HCT116 (cell line): ENCODE measurements around the gene EEA1. TPM values are rescaled to one million over a fixed set of nuclear protein-coding genes. Genes with fewer than 3 reads are reported as not detected.
A peak's percentile ranks its signal among the peaks of the same experiment; 100 is the strongest.

Experiments
- ATAC-seq: fragments of 200-7000 bp; cut with Tn5 transposase; 2 replicates; pipeline ENCODE4 v1.9.1; 2020; ENCODE audit warnings: mild to moderate bottlenecking, moderate library complexity
- BruUV-seq: library from RNA; stranded (reverse); fragments of 400-500 nt; replicated peaks from 2 replicates; lab custom pipeline; 2021; lab: Mats Ljungman, UMichigan
- CTCF ChIA-PET: fragments of 300-600 bp; sonication (Branson Sonifier 250); formaldehyde crosslinking; loops from one replicate; lab custom pipeline; 2021; ENCODE audit warnings: antibody characterized with exemption; lab: Charles Lee
- POLR2A ChIA-PET: fragments of 300-600, 350-600 bp; sonication (Branson Sonifier 250); formaldehyde crosslinking; loops from one replicate; lab custom pipeline; 2021; ENCODE audit warnings: antibody characterized with exemption; lab: Charles Lee
- RAD21 ChIA-PET, 2 experiments: fragments of 300-600 bp; sonication (Branson Sonifier 250); formaldehyde crosslinking; loops; one replicate each; lab custom pipeline; 2023; ENCODE audit warnings: low total read pairs in 2 of 2; ENCODE audit not compliant: uncharacterized antibody in 2 of 2, unreplicated experiment in 2 of 2, low non-redundant PET in 1 of 2; lab: Charles Lee
- DNase-seq: peaks from one replicate; pipeline ENCODE4 v3.0.0-alpha.2; 2010; ENCODE audit warnings: low read depth, low spot score
- H2AFZ ChIP-seq: fragments of 200-600 bp; shearing (Covaris generic), sonication (generic); 2 replicates; pipeline ENCODE4 v1.6.1; 2017; ENCODE audit warnings: low read depth, mixed run types, mixed read lengths, antibody characterized with exemption, low read length; ENCODE audit not compliant: poor library complexity, severe bottlenecking
- H3K27ac ChIP-seq: 2 replicates; pipeline ENCODE4 v1.5.1; 2012; ENCODE audit warnings: low read depth, low read length
- H3K27me3 ChIP-seq: fragments of 200-600 bp; sonication (generic); 2 replicates; pipeline ENCODE4 v1.6.1; 2016; ENCODE audit warnings: mixed run types, low read length, mixed read lengths; ENCODE audit not compliant: insufficient read depth
- H3K36me3 ChIP-seq, 2 experiments: fragments of 200-500 bp in 1 of 2; fragments of 200-600 bp in 1 of 2; sonication (Bioruptor generic) in 1 of 2; sonication (generic) in 1 of 2; 2 replicates each; pipeline versions ENCODE4 v1.5.1 to v1.6.1; 2014 to 2016; ENCODE audit warnings: low read length in 2 of 2, inconsistent platforms in 1 of 2, mixed read lengths in 1 of 2, mixed run types in 1 of 2; ENCODE audit not compliant: insufficient read depth in 2 of 2, control insufficient read depth in 1 of 2
- H3K4me1 ChIP-seq, 2 experiments: fragments of 200-600 bp in 1 of 2; sonication (generic) in 1 of 2; 2 replicates each; pipeline versions ENCODE4 v1.5.1 to v1.6.1; 2012 to 2017; ENCODE audit warnings: low read length in 2 of 2, inconsistent platforms in 1 of 2, mild to moderate bottlenecking in 1 of 2, mixed read lengths in 1 of 2, mixed run types in 1 of 2, moderate library complexity in 1 of 2; ENCODE audit not compliant: insufficient read depth in 2 of 2, control insufficient read depth in 1 of 2
- H3K4me2 ChIP-seq: fragments of 200-600 bp; sonication (generic); 2 replicates; pipeline ENCODE4 v1.6.1; 2017; ENCODE audit warnings: mixed run types, low read length, mixed read lengths
- H3K4me3 ChIP-seq, 2 experiments: fragments of 200-600 bp in 1 of 2; sonication (generic) in 1 of 2; replicated peaks in 1 of 2; 2 replicates each; pipeline ENCODE4 v1.5.1; 2011 to 2016; ENCODE audit warnings: low read length in 2 of 2, control low read depth in 1 of 2, low read depth in 1 of 2, mild to moderate bottlenecking in 1 of 2, mixed read lengths in 1 of 2, mixed run types in 1 of 2
- H3K79me2 ChIP-seq: fragments of 200-600 bp; sonication (generic); 2 replicates; pipeline ENCODE4 v1.6.1; 2017; ENCODE audit warnings: mild to moderate bottlenecking, mixed run types, low read length, moderate library complexity, mixed read lengths; ENCODE audit not compliant: insufficient read depth
- H3K9ac ChIP-seq: fragments of 200-600 bp; sonication (generic); 2 replicates; pipeline ENCODE4 v1.6.1; 2016; ENCODE audit warnings: low read length, mixed read lengths
- H3K9me2 ChIP-seq: fragments of 200-600 bp; sonication (generic), shearing (Covaris generic); 2 replicates; pipeline ENCODE4 v1.6.1; 2017; ENCODE audit warnings: mixed run types, mild to moderate bottlenecking, moderate library complexity; ENCODE audit not compliant: insufficient read depth
- H3K9me3 ChIP-seq, 2 experiments: fragments of 200-500 bp in 1 of 2; fragments of 200-600 bp in 1 of 2; sonication (Bioruptor generic) in 1 of 2; sonication (generic) in 1 of 2; 2 replicates each; pipeline ENCODE4 v1.6.1; 2014 to 2017; ENCODE audit warnings: low read length in 2 of 2, mixed read lengths in 2 of 2, inconsistent platforms in 1 of 2, low read depth in 1 of 2, mild to moderate bottlenecking in 1 of 2, mixed run types in 1 of 2, moderate library complexity in 1 of 2; ENCODE audit not compliant: control insufficient read depth in 1 of 2, insufficient read depth in 1 of 2
- H4K20me1 ChIP-seq: fragments of 200-600 bp; sonication (generic), shearing (Covaris generic); 2 replicates; pipeline ENCODE4 v1.6.1; 2017; ENCODE audit warnings: mixed run types, mild to moderate bottlenecking, moderate library complexity; ENCODE audit not compliant: insufficient read depth
- CBX3 ChIP-seq: IDR thresholded peaks from 2 replicates; pipeline ENCODE4 v1.6.1; 2012; ENCODE audit warnings: low read depth
- EGR1 ChIP-seq: IDR thresholded peaks from 2 replicates; pipeline ENCODE4 v1.6.1; 2012; ENCODE audit warnings: low read depth
- JUND ChIP-seq: IDR thresholded peaks from 2 replicates; pipeline ENCODE4 v1.6.1; 2012
- POLR2A ChIP-seq: IDR thresholded peaks from 2 replicates; pipeline ENCODE4 v1.7.0; 2011; ENCODE audit warnings: borderline replicate concordance; ENCODE audit not compliant: insufficient read depth, insufficient read length; ENCODE audit errors: extremely low read depth
- POLR2AphosphoS5 ChIP-seq: IDR thresholded peaks from 2 replicates; pipeline ENCODE4 v1.6.1; 2011; ENCODE audit warnings: mild to moderate bottlenecking, low read depth, low read length, moderate library complexity
- SIN3A ChIP-seq: IDR thresholded peaks from 2 replicates; pipeline ENCODE4 v1.6.1; 2012; ENCODE audit warnings: low read depth
- SRF ChIP-seq: IDR thresholded peaks from 2 replicates; pipeline ENCODE4 v1.6.1; 2012; ENCODE audit warnings: low read depth
- intact Hi-C: fragments of 100-400 bp; cut with micrococcal nuclease; formaldehyde crosslinking; loops from 2 replicates; pipeline ENCODE4 v1.10.0; 2022
- total RNA-seq: library from RNA; stranded (reverse); gene quantifications from one replicate; pipeline ENCODE4 v1.2.1, GENCODE V29; 2021; ENCODE audit not compliant: unreplicated experiment
- TF ChIP-seq, protein P1 (sequence below): IDR thresholded peaks from 2 replicates; pipeline ENCODE4 v1.6.1; 2011; ENCODE audit warnings: mild to moderate bottlenecking, low read length, moderate library complexity; ENCODE audit not compliant: insufficient replicate concordance; ENCODE audit errors: extremely low read depth
- TF ChIP-seq, protein P2 (sequence below): IDR thresholded peaks from 2 replicates; pipeline ENCODE4 v1.6.1; 2012; ENCODE audit warnings: low read depth
- TF ChIP-seq, protein P3 (sequence below): IDR thresholded peaks from 2 replicates; pipeline ENCODE4 v1.6.1; 2012

The EEA1 gene
- total RNA-seq, 1 experiment from 2014 or later = 13.8 TPM

DNA sequence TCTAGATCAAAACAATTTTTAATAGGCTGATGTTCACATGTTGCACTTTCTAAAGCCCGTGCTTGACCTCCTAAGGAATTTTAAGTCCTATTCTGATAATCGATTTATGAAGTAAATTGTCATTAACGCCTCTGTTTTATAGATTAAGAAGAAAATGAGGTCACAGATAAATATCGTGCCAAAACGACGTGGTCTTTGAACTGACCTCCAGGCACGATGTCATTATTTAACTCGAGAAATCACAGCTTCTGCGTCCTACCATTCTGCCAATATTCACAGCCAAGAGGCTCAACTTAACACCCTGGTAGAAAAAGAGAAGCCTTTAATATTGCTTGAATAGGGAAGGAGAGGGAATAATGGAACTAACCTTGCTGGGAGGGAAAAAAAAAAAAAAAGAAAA lies 888 bp upstream of the EEA1 start:
- Histone ChIP-seq H3K9ac (peak overlapping the region; percentile 75), H3K36me3 (no peaks in the 10 kb centered on the region), H3K27me3 (no peaks in the 10 kb centered on the region), H3K4me2 (peak overlapping the region; percentile 94), H3K79me2 (peaks cover 19% of the 10 kb centered on the region; the same call in 1 of the 2 replicates), H3K9me2 (no peaks in the 10 kb centered on the region), H3K9me3 (no peaks in the 10 kb centered on the region), H4K20me1 (no peaks in the 10 kb centered on the region), H2AFZ (peak overlapping the region; percentile 66), H3K4me3 (peak overlapping the region; percentile 49 to 71), H3K4me1 (peaks cover 20 to 26% of the 10 kb centered on the region in 2 experiments), H3K27ac (peak overlapping the region; percentile 67)
- DNase-seq (no peak), ATAC-seq (no peak)
- ChIA-PET RAD21 (no interaction called here), POLR2A (interaction anchor here (0.8 to 1.0 kb wide), 2 partner anchors 11 to 14 kb away, joined by 3 to 4 read pairs; no protein-coding TSS in a partner anchor), CTCF (interaction anchor here (1.0 to 1.8 kb wide), 3 partner anchors 14 to 1548 kb away, joined by 3 to 6 read pairs (median 3); no protein-coding TSS in a partner anchor)
- no TSS peak for BruUV-seq
- no peak for TF ChIP-seq POLR2AphosphoS5
- TF ChIP-seq SIN3A = no peak
- TF ChIP-seq CBX3 = no peak
- TF ChIP-seq EGR1 = no peak
- TF ChIP-seq, protein P1, sequence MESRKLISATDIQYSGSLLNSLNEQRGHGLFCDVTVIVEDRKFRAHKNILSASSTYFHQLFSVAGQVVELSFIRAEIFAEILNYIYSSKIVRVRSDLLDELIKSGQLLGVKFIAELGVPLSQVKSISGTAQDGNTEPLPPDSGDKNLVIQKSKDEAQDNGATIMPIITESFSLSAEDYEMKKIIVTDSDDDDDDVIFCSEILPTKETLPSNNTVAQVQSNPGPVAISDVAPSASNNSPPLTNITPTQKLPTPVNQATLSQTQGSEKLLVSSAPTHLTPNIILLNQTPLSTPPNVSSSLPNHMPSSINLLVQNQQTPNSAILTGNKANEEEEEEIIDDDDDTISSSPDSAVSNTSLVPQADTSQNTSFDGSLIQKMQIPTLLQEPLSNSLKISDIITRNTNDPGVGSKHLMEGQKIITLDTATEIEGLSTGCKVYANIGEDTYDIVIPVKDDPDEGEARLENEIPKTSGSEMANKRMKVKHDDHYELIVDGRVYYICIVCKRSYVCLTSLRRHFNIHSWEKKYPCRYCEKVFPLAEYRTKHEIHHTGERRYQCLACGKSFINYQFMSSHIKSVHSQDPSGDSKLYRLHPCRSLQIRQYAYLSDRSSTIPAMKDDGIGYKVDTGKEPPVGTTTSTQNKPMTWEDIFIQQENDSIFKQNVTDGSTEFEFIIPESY = no peak
- TF ChIP-seq JUND = no peak
- TF ChIP-seq, protein P2, sequence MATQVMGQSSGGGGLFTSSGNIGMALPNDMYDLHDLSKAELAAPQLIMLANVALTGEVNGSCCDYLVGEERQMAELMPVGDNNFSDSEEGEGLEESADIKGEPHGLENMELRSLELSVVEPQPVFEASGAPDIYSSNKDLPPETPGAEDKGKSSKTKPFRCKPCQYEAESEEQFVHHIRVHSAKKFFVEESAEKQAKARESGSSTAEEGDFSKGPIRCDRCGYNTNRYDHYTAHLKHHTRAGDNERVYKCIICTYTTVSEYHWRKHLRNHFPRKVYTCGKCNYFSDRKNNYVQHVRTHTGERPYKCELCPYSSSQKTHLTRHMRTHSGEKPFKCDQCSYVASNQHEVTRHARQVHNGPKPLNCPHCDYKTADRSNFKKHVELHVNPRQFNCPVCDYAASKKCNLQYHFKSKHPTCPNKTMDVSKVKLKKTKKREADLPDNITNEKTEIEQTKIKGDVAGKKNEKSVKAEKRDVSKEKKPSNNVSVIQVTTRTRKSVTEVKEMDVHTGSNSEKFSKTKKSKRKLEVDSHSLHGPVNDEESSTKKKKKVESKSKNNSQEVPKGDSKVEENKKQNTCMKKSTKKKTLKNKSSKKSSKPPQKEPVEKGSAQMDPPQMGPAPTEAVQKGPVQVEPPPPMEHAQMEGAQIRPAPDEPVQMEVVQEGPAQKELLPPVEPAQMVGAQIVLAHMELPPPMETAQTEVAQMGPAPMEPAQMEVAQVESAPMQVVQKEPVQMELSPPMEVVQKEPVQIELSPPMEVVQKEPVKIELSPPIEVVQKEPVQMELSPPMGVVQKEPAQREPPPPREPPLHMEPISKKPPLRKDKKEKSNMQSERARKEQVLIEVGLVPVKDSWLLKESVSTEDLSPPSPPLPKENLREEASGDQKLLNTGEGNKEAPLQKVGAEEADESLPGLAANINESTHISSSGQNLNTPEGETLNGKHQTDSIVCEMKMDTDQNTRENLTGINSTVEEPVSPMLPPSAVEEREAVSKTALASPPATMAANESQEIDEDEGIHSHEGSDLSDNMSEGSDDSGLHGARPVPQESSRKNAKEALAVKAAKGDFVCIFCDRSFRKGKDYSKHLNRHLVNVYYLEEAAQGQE = no peak
- TF ChIP-seq, protein P3, sequence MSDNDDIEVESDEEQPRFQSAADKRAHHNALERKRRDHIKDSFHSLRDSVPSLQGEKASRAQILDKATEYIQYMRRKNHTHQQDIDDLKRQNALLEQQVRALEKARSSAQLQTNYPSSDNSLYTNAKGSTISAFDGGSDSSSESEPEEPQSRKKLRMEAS = no peak
- no peak for TF ChIP-seq SRF
- TF ChIP-seq POLR2A = no peak
- intact Hi-C loops = no loop called here
